SK-N-SH (cell line): ENCODE results near the gene ZFP2.

Experiments
- FOXJ3 ChIP-seq: sonication (generic); formaldehyde crosslinking; IDR thresholded peaks from 2 replicates; pipeline ENCODE4 v1.5.1; 2020; ENCODE audit warnings: mild to moderate bottlenecking, missing genetic modification reagents
- GABPA ChIP-seq: IDR thresholded peaks from 2 replicates; pipeline ENCODE4 v1.4.0; 2012; ENCODE audit warnings: low read depth, mild to moderate bottlenecking
- POLR2AphosphoS5 ChIP-seq: IDR thresholded peaks from 2 replicates; pipeline ENCODE4 v1.6.1; 2012; ENCODE audit warnings: low read depth, low read length
- RAD21 ChIP-seq: IDR thresholded peaks from 2 replicates; pipeline ENCODE4 v1.6.1; 2012; ENCODE audit warnings: mild to moderate bottlenecking, low read length
- SMC3 ChIP-seq: IDR thresholded peaks from 2 replicates; pipeline ENCODE4 v1.6.1; 2012; ENCODE audit warnings: low read depth, low read length, improper control_type of control experiment
- TF ChIP-seq, protein P1 (sequence below): fragments of 200-600 bp; sonication (generic); IDR thresholded peaks from 2 replicates; pipeline ENCODE4 v1.6.1; 2017; ENCODE audit warnings: antibody characterized with exemption, mild to moderate bottlenecking, moderate library complexity

GRCh38 chr5:178870411-178870810, 25.3 kb upstream of the ZFP2 start:
- no peak for TF ChIP-seq SMC3
- no peak for TF ChIP-seq GABPA
- no peak for TF ChIP-seq FOXJ3 (CRISPR knock-in tag)
- no peak for TF ChIP-seq POLR2AphosphoS5
- TF ChIP-seq, protein P1, sequence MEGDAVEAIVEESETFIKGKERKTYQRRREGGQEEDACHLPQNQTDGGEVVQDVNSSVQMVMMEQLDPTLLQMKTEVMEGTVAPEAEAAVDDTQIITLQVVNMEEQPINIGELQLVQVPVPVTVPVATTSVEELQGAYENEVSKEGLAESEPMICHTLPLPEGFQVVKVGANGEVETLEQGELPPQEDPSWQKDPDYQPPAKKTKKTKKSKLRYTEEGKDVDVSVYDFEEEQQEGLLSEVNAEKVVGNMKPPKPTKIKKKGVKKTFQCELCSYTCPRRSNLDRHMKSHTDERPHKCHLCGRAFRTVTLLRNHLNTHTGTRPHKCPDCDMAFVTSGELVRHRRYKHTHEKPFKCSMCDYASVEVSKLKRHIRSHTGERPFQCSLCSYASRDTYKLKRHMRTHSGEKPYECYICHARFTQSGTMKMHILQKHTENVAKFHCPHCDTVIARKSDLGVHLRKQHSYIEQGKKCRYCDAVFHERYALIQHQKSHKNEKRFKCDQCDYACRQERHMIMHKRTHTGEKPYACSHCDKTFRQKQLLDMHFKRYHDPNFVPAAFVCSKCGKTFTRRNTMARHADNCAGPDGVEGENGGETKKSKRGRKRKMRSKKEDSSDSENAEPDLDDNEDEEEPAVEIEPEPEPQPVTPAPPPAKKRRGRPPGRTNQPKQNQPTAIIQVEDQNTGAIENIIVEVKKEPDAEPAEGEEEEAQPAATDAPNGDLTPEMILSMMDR, result no peak
- TF ChIP-seq RAD21, result no peak
